Ovary (tissue), 3 donors: ENCODE measurements around the gene ZNF226.
A peak's percentile ranks its signal among the peaks of the same experiment; 100 is the strongest.

Source experiments
- POLR2A ChIP-seq: fragments of 450-650 bp; IDR thresholded peaks from one replicate; pipeline ENCODE4 v1.6.1; 2017; ENCODE audit warnings: antibody characterized with exemption, mild to moderate bottlenecking, moderate library complexity
- TF ChIP-seq, protein P1 (sequence below), 3 donors: fragments of 450-650 bp in 2 of 3; fragments of 200-600 bp in 1 of 3; IDR thresholded peaks; one replicate each; pipeline versions ENCODE4 v1.5.1 to v1.8.0; 2016 to 2022; ENCODE audit warnings: antibody characterized with exemption in 3 of 3, mild to moderate bottlenecking in 1 of 3
- donor health status: DM: no; HTN: no; CAD: no.

DNA sequence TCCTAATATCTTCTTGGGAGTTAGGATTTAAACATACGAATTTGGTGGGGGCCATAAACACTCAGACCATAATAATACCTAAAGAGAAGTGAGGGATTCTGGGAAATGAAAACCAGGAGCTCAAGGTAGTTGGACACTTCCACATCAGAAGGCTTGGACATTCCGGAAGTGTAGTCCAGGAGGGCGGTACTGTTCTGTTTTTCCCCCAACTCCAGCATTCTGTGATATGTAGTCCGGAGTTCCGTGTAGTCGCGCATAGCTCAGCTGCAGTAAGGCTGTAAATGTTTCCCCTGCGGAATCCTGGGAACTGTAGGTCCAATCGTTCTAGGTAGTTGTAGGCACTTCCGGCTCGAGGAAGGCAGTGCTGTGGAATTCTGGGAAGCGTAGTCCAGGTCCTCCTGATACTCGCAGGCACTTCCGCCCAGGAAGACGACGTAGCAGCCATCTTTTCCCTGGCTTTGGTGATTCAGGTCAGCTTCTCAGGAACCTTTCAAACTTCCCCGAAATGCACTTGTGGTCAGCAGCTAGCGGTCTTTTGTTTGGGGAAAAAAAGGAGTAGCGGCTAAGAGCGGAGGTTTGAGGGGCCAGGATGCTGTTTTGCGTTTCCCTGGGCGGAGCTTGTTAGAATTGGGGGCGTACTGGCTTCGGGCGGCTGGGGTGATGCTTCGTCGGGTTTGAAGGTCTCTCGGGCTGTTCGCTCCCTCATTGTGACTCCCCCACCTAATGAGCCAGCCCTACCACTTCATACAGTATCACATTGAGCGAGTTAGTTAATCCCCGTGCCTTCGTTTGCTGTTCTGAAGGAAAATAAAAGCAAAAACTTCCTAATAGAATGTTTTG is at the start of gene ZNF226:
- TF ChIP-seq, protein P1, sequence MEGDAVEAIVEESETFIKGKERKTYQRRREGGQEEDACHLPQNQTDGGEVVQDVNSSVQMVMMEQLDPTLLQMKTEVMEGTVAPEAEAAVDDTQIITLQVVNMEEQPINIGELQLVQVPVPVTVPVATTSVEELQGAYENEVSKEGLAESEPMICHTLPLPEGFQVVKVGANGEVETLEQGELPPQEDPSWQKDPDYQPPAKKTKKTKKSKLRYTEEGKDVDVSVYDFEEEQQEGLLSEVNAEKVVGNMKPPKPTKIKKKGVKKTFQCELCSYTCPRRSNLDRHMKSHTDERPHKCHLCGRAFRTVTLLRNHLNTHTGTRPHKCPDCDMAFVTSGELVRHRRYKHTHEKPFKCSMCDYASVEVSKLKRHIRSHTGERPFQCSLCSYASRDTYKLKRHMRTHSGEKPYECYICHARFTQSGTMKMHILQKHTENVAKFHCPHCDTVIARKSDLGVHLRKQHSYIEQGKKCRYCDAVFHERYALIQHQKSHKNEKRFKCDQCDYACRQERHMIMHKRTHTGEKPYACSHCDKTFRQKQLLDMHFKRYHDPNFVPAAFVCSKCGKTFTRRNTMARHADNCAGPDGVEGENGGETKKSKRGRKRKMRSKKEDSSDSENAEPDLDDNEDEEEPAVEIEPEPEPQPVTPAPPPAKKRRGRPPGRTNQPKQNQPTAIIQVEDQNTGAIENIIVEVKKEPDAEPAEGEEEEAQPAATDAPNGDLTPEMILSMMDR (IDR thresholded peaks at IDR 0.05): peak in 1 of 3 donors; percentile 5
- TF ChIP-seq POLR2A: peak; percentile 46
